Astrocyte of the hippocampus (primary cell): Measurements from ENCODE around the gene MSRB3.
"Not testable (repeated sequence)": the region's sequence is repeated elsewhere in the genome, so short reads cannot be mapped to it uniquely, and the experiment has no call there.

Experiments
- DNase-seq: peaks from one replicate; pipeline ENCODE4 v3.0.0; 2011; ENCODE audit warnings: low read depth, low spot score

Gene MSRB3

GRCh38 chr12:65287426-65287825, 8.9 kb downstream of the MSRB3 start:
- no peak for DNase-seq

- no peak for DNase-seq
Observed at GRCh38 chr12:65292241-65292640, 13.8 kb downstream of the MSRB3 start.

- no peak for DNase-seq
Observed at GRCh38 chr12:65293735-65294134, 15.3 kb downstream of the MSRB3 start.

GRCh38 chr12:65294641-65295262, 16.3 kb downstream of the MSRB3 start:
- peak; percentile 28 for DNase-seq

GRCh38 chr12:65296508-65297265, 18.2 kb downstream of the MSRB3 start:
- no peak for DNase-seq

GRCh38 chr12:65300097-65300496, 21.6 kb downstream of the MSRB3 start:
- no peak for DNase-seq

- peak; percentile 25 for DNase-seq
Observed at GRCh38 chr12:65300679-65301349, 22.3 kb downstream of the MSRB3 start.

- no peak for DNase-seq
Observed at GRCh38 chr12:65302891-65303290, 24.4 kb downstream of the MSRB3 start.

GRCh38 chr12:65305346-65305950, 27.0 kb downstream of the MSRB3 start:
- DNase-seq: no peak

GRCh38 chr12:65306366-65307168, 28.1 kb downstream of the MSRB3 start:
- peak; percentile 52 for DNase-seq

- DNase-seq: no peak
Observed at GRCh38 chr12:65307169-65307501, 28.7 kb downstream of the MSRB3 start.

GRCh38 chr12:65308006-65308405, 29.5 kb downstream of the MSRB3 start:
- DNase-seq: no peak

- no peak for DNase-seq
Observed at GRCh38 chr12:65308601-65309071, 30.2 kb downstream of the MSRB3 start.

- DNase-seq: no peak
Observed at GRCh38 chr12:65311260-65311659, 32.8 kb downstream of the MSRB3 start.

GRCh38 chr12:65313719-65314317, 35.3 kb downstream of the MSRB3 start:
- DNase-seq: no peak

GRCh38 chr12:65315238-65315637, 36.8 kb downstream of the MSRB3 start:
- DNase-seq: not testable (repeated sequence)

GRCh38 chr12:65318186-65318685, 39.8 kb downstream of the MSRB3 start:
- DNase-seq: no peak

GRCh38 chr12:65319688-65320200, 41.3 kb downstream of the MSRB3 start:
- DNase-seq: no peak

- DNase-seq: no peak
Observed at GRCh38 chr12:65323070-65323469, 44.6 kb downstream of the MSRB3 start.

- no peak for DNase-seq
Observed at GRCh38 chr12:65324056-65324455, 45.6 kb downstream of the MSRB3 start.

- no peak for DNase-seq
Observed at GRCh38 chr12:65324551-65324950, 46.1 kb downstream of the MSRB3 start.
